GM23338 (cell line): Measurements from ENCODE around the gene SMPDL3A. TPM values are rescaled to one million over a fixed set of nuclear protein-coding genes. Genes with fewer than 3 reads are reported as not detected.

Experiments used
- ATAC-seq: fragments of 200-7000 bp; cut with Tn5 transposase; 3 replicates; pipeline ENCODE4 v1.9.1; 2020
- DNase-seq: peaks from one replicate; pipeline ENCODE4 v3.0.0-alpha.2; 2015; ENCODE audit warnings: low spot score
- H2AFZ ChIP-seq: fragments of 200-600 bp; sonication (generic); 2 replicates; pipeline ENCODE4 v1.8.0; 2016; ENCODE audit warnings: antibody characterized with exemption, mild to moderate bottlenecking, moderate library complexity
- H3F3A ChIP-seq: fragments of 200-600 bp; sonication (generic); replicated peaks from 2 replicates; pipeline ENCODE4 v1.8.0; 2017; ENCODE audit warnings: antibody characterized with exemption, mixed run types, low read depth
- H3K27ac ChIP-seq: fragments of 200-600 bp; sonication (generic); 2 replicates; pipeline ENCODE4 v1.6.1; 2016; ENCODE audit warnings: low read depth
- H3K27me3 ChIP-seq: fragments of 200-600 bp; sonication (generic); 2 replicates; pipeline ENCODE4 v1.8.0; 2016; ENCODE audit warnings: mild to moderate bottlenecking, mixed run types, moderate library complexity; ENCODE audit not compliant: insufficient read depth
- H3K36me3 ChIP-seq: fragments of 200-600 bp; sonication (generic); 2 replicates; pipeline ENCODE4 v1.8.0; 2016; ENCODE audit warnings: mild to moderate bottlenecking; ENCODE audit not compliant: insufficient read depth
- H3K4me1 ChIP-seq: fragments of 200-600 bp; sonication (generic); 2 replicates; pipeline ENCODE4 v1.8.0; 2016; ENCODE audit warnings: mild to moderate bottlenecking, moderate library complexity; ENCODE audit not compliant: insufficient read depth
- H3K4me2 ChIP-seq: fragments of 200-600 bp; sonication (generic); 2 replicates; pipeline ENCODE4 v1.7.1; 2017; ENCODE audit warnings: mixed run types
- H3K4me3 ChIP-seq: fragments of 200-600 bp; sonication (generic); 2 replicates; pipeline ENCODE4 v1.6.1; 2016; ENCODE audit warnings: mixed run types
- H3K79me2 ChIP-seq: fragments of 200-600 bp; sonication (generic); replicated peaks from 2 replicates; pipeline ENCODE4 v1.8.0; 2017; ENCODE audit warnings: mild to moderate bottlenecking; ENCODE audit not compliant: insufficient read depth
- H3K9me2 ChIP-seq: fragments of 200-600 bp; sonication (generic); 2 replicates; pipeline ENCODE4 v1.8.0; 2017; ENCODE audit not compliant: insufficient read depth
- H4K20me1 ChIP-seq: fragments of 200-600 bp; sonication (generic); replicated peaks from 2 replicates; pipeline ENCODE4 v1.8.0; 2017; ENCODE audit warnings: mild to moderate bottlenecking; ENCODE audit not compliant: insufficient read depth
- H3K27ac Mint-ChIP-seq: 2 replicates; pipeline ENCODE4 v1.8.0; 2020; ENCODE audit warnings: inconsistent platforms, mild to moderate bottlenecking, moderate library complexity, mixed read lengths
- H3K27me3 Mint-ChIP-seq: 3 replicates; pipeline ENCODE4 v1.8.0; 2022; ENCODE audit warnings: low read depth, mild to moderate bottlenecking, moderate library complexity, mixed read lengths, inconsistent platforms; ENCODE audit not compliant: insufficient read depth, poor library complexity
- H3K36me3 Mint-ChIP-seq: 3 replicates; pipeline ENCODE4 v1.8.0; 2021; ENCODE audit warnings: low read depth, mild to moderate bottlenecking, inconsistent platforms, moderate library complexity, mixed read lengths
- H3K4me1 Mint-ChIP-seq: 3 replicates; pipeline ENCODE4 v1.8.0; 2020; ENCODE audit warnings: mild to moderate bottlenecking, inconsistent platforms, mixed read lengths
- H3K4me3 Mint-ChIP-seq: 3 replicates; pipeline ENCODE4 v1.8.0; 2021; ENCODE audit warnings: moderate library complexity, mild to moderate bottlenecking, inconsistent platforms, mixed read lengths
- H3K9me3 Mint-ChIP-seq: 3 replicates; pipeline ENCODE4 v1.8.0; 2020; ENCODE audit warnings: moderate library complexity, mild to moderate bottlenecking, inconsistent platforms, mixed read lengths
- CREB1 ChIP-seq: fragments of 250-450 bp; sonication (Bioruptor Pico); IDR thresholded peaks from 2 replicates; pipeline ENCODE4 v1.5.0; 2020; ENCODE audit warnings: low read depth, mild to moderate bottlenecking, moderate library complexity
- CTCF ChIP-seq, 2 experiments: fragments of 200-600 bp in 1 of 2; sonication (generic) in 1 of 2; conservative IDR thresholded peaks; 2 replicates each; pipeline versions ENCODE4 v1.5.1 to v1.6.1; 2016 to 2017; ENCODE audit warnings: antibody characterized with exemption in 2 of 2, low read depth in 2 of 2, mild to moderate bottlenecking in 2 of 2, moderate library complexity in 1 of 2
- EZH2phosphoT487 ChIP-seq: fragments of 200-600 bp; sonication (generic); IDR thresholded peaks from one replicate; pipeline ENCODE4 v1.8.1; 2018; ENCODE audit warnings: antibody characterized with exemption; ENCODE audit not compliant: unreplicated experiment
- JUNB ChIP-seq: IDR thresholded peaks from one replicate; pipeline ENCODE4 v1.6.1; 2016; ENCODE audit warnings: antibody characterized with exemption; ENCODE audit not compliant: unreplicated experiment
- NANOG ChIP-seq: IDR thresholded peaks from 2 replicates; pipeline ENCODE4 v1.6.1; 2016; ENCODE audit warnings: antibody characterized with exemption, borderline replicate concordance
- POLR2AphosphoS5 ChIP-seq: IDR thresholded peaks from 2 replicates; pipeline ENCODE4 v1.6.1; 2016; ENCODE audit warnings: antibody characterized with exemption, low read depth
- REST ChIP-seq: IDR thresholded peaks from one replicate; pipeline ENCODE4 v1.6.1; 2018; ENCODE audit warnings: antibody characterized with exemption; ENCODE audit not compliant: unreplicated experiment
- ZNF331 ChIP-seq: fragments of 250-450 bp; sonication (Bioruptor Pico); IDR thresholded peaks from 2 replicates; pipeline ENCODE4 v1.5.0; 2020; ENCODE audit warnings: low read depth, mild to moderate bottlenecking, moderate library complexity
- ZNF462 ChIP-seq: fragments of 250-450 bp; sonication (Bioruptor Pico); IDR thresholded peaks from 2 replicates; pipeline ENCODE4 v1.5.0; 2020; ENCODE audit warnings: mild to moderate bottlenecking, moderate library complexity
- polyA plus RNA-seq: library from polyadenylated mRNA; unstranded; fragments of >200 nt; fragmentation: Nextera tagmentation; extraction: Ambion mirVana; gene quantifications from 2 replicates; pipeline ENCODE4 v1.2.1, GENCODE V29; 2016
- total RNA-seq: library from RNA; depleted of rRNA; stranded (reverse); fragments of >200 nt; shearing (Covaris generic); gene quantifications from 2 replicates; pipeline ENCODE4 v1.2.3, GENCODE V29; 2014

SMPDL3A gene
- total and polyA plus RNA-seq, 2 experiments from 2014 or later = 3.5 to 6.3 TPM

- no peak for TF ChIP-seq NANOG
- no peak for TF ChIP-seq JUNB
- TF ChIP-seq EZH2phosphoT487 = no peak
- no peak for TF ChIP-seq ZNF331
- TF ChIP-seq REST = no peak
- no peak for TF ChIP-seq CREB1 (CRISPR knock-in tag)
- no peak for TF ChIP-seq POLR2AphosphoS5
Observed at GRCh38 chr6:122832459-122832858, 43.4 kb downstream of the SMPDL3A start (continued).

GRCh38 chr6:122833021-122833491, 44.0 kb downstream of the SMPDL3A start:
- no peaks in the 10 kb centered on the region for H3K27me3 ChIP-seq
- DNase-seq = peak; percentile 30
- peak; percentile 59 for ATAC-seq
- no peaks in the 10 kb centered on the region for H4K20me1 ChIP-seq
- Mint-ChIP-seq H3K4me3 (no peak overlapping the region), H3K27ac (no peak overlapping the region; the same call in 1 of the 2 replicates), H3K4me1 (peaks cover 34% of the 10 kb centered on the region), H3K27me3 (peaks cover 4% of the 10 kb centered on the region), H3K36me3 (no peaks in the 10 kb centered on the region), H3K9me3 (no peaks in the 10 kb centered on the region; the same call in 2 of the 3 replicates)
- H3K36me3 ChIP-seq = no peaks in the 10 kb centered on the region
- no peaks in the 10 kb centered on the region for H3F3A ChIP-seq
- peak overlapping the region; percentile 10; the same call in 1 of the 2 replicates for H2AFZ ChIP-seq
- no peak overlapping the region for H3K27ac ChIP-seq
- no peak overlapping the region for H3K4me3 ChIP-seq
- H3K9me2 ChIP-seq = no peaks in the 10 kb centered on the region; the same call in 1 of the 2 replicates
- no peak overlapping the region; the same call in 1 of the 2 replicates for H3K4me2 ChIP-seq
- H3K4me1 ChIP-seq = peaks cover 42% of the 10 kb centered on the region
- no peaks in the 10 kb centered on the region for H3K79me2 ChIP-seq
- TF ChIP-seq CTCF (conservative IDR thresholded peaks at IDR 0.05; ENCODE audit: low read depth in 2 of 2) (no peak), NANOG (no peak), ZNF462 (CRISPR knock-in tag) (no peak), JUNB (no peak), POLR2AphosphoS5 (no peak), REST (no peak)
